GM19468 (cell line): ENCODE measurements around the gene ARL6.

ENCODE experiments used
- ATAC-seq: cut with Tn5 transposase; IDR thresholded peaks from one replicate; pipeline ENCODE4 v1.9.1; 2021; ENCODE audit warnings: mild to moderate bottlenecking, moderate library complexity, moderate number of reproducible peaks; ENCODE audit not compliant: unreplicated experiment; ENCODE audit errors: extremely low read depth

The ARL6 gene, protein sequence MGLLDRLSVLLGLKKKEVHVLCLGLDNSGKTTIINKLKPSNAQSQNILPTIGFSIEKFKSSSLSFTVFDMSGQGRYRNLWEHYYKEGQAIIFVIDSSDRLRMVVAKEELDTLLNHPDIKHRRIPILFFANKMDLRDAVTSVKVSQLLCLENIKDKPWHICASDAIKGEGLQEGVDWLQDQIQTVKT

DNA sequence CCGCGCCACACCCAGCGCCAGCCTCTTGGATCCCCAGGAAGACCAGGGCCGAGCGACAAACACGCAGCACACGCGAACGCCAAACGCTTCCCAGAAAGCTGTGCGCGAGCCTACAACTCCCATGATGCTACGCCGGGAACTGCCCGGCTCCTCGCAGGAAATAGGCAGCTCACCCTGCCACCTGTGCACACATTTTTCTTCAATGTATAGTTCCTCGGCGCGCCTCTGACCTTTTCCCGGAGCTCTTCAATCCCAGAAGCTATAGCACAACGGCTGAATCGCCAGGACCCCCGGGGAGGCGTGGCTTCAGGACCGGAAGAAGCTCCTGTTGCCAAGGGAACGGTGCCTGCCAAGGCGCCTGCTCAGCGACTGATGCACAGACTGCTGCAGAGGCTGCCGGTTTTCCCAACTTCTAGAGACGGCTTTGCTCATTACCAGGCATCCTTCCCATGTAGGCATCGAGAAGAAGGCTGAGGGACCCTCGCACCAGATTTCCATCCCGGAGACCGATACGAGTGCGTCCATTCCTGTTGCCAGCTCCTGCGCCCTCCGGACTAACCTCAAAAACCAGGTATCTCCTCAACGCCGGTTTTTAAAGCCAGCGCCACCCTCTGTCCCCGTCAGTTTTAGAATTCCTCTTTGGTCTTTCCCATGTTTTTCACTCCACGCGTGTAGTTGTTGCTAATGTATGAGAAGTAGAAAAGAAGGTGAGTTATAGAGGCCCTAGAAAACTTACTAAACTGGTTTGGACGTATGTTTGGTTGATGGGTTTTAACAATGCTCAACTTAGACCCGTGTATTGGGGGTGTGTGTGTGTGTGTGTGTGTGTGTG lies at the start of gene ARL6:
TSS of gene ARL6 (plus strand) at position 352 of the 832 bp plus-strand sequence. CDS start 3,350 bp downstream, outside the sequence.
- ATAC-seq, result peak; percentile 95

DNA sequence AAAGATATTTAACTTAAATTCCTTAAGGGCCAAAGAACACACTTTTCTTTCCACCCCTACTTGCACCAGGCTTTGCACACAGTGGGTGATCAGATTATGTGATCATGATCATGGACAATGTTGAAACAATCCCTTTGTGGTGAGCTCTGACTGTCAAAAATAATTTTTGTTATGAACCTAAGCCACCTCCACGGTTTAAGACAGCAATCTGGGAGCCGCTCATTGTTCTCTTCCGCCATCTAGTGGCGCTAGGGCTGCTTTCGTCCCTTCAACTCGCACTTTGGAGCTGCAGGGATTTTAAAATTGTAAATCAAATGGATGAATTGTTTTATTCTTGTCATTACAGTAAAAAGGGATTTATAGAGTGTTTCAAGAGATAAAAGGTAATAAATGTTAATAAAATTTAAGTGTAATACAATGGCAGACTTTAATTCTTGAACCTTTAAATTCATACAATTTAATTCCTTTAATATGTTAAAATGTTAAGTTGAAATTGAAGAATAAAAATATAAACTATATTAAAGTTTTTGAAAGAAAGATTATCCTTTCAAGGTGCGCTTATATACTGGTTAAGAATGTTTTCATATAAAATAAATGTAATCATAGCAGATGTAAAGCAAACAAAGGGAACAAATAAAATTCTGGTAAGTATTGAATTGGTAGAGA lies 45.3 kb upstream of the ARL6 start:
- peak; percentile 94 for ATAC-seq

DNA sequence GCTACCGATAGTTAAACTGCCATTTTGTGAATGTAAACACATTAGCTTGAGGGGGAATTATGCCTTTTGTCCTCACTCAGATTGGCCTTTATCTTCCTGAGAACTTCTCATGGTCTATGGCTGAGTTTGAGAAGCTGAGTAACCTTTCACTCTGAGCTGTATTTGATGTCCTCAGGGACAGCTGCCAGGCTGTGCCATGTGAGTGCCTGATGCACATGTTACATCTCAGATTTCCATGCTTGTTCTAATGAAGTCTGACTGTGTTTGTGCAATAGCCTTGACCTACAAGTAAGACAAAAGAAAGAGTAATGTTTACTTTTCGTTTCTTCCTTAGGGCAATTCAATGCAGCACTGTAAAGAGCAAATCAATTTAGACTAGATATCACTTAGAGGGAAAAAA lies 44.1 kb upstream of the ARL6 start:
- ATAC-seq, result no peak

DNA sequence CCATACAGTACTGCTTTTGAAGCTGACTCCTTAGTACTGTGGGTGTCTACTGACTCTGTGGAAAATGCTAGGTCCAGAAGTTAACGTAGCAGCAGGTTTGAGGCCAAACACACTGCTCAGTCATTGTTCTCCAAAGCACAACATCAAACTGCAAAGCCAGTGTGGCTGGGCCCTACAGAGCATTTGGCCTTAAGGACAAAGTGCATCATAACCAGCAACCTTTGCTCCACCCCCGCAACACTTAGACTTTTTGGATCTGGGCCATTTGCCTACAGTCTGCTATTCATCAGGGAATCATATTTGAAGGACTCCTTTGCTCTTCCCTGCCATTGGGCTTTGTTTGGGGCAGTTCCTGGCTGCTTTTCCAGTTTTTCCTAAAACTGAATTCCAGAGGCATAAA lies 43.1 kb upstream of the ARL6 start:
- no peak for ATAC-seq

DNA sequence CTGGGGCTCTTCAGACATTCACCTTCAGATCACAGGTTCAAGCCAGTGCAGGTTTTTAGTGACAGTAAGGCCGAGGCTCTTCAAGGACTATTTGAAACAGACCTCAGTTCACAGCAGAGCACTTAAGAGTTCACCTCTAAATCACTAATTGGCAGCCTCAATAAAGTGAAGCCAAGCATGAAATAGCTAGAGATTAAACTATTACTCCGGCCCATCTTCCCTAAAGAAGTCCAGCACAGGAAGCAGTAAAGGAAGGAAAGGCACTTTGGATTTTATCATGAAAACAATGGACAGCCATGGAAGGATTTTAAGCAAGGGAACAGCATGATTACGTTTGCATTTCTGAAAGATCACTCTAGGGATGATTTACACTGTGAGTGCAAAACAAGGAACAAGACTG lies 27.6 kb upstream of the ARL6 start:
- ATAC-seq, result no peak

DNA sequence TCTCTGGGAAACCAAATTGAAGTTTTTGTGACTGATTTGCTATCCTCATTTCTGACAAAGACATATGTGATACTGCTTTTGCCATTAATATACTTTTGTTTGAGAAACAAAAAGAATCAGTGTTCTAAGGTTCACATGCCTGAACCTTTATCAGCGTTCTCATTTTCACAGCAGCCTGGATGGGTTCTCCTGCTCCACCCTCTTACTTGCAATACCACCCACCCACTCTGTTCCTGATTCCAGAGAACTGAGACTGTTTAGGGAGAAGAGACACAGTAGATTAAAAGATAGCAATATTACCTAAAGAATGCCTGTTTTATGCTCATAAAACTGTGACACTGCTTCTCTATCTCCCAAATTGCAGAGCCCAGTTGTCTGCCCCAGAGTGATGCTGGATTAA lies 25.8 kb upstream of the ARL6 start:
- ATAC-seq, result no peak

DNA sequence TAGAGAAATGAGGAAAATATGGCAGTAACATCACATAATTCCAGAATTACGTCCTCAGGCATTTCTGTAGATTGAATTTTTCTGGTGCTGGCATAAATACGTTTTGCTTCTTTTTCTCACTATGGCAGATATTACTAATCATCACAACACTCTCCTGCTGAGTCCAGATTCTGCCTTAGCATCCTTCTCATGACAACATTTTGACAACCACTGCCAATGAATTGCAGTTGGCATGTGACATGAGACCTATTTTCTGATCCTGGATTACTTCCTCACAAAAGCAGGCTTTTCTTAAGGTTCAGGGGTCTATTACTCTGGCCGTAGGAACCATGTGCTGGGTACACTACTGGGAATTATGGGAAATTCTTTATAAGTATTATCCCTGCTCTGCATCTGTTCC lies 22.5 kb upstream of the ARL6 start:
- no peak for ATAC-seq

DNA sequence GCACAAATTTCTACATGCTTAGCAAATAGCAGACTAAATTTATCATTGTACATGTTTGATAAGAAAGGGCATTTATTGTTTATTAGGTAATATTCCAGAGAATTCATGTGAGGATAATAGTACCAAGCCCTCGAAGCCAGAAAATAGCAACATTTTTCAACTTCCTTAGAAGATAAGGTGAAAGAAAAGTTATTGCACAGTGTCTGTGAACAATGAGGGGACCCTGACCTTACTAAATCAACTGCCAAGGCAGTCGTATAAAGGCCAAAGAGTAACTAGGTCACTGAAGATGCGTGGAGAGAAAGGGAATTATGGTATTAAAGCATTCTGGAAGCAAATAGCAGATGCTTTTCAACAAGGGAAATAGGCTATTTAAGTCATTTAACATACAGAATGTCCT lies 20.3 kb upstream of the ARL6 start:
- no peak for ATAC-seq

DNA sequence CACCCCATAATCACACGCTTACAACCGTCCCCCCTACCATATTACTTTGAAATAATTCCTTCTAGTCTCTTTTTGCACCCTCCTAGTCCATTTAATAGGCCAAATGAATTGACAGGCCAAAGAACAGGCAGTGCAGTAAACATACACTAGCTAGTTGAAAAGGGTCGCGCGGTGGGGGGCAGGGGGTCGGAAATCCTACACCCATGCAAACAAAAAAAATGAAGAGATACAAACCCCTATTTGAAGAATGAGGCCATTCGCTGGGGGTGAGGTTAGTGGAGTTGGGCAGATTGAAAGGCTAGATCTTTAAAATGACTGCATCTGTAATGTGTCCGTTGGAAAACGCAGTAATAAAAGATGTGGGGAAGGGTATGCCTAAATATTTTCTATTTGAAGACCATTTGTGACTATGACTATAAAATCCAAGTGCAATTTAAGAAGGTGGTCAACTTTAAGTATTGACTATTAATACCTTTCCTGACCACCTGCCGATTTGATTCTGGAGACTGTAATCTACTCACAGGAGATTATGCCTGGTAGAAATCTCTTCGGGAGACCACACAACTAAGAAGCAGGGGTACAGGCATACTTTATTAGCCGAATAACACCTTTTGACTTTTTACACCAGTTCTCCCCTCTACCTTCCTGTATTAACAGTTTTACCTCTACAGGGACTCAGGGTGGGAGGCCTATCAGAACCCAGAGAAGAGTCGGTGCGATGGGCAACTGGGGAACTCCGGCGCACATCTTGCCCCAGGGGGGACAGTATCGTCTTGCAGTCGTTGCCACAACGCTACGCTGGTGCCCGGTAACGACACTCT lies 762 bp upstream of the ARL6 start:
- ATAC-seq, result no peak

DNA sequence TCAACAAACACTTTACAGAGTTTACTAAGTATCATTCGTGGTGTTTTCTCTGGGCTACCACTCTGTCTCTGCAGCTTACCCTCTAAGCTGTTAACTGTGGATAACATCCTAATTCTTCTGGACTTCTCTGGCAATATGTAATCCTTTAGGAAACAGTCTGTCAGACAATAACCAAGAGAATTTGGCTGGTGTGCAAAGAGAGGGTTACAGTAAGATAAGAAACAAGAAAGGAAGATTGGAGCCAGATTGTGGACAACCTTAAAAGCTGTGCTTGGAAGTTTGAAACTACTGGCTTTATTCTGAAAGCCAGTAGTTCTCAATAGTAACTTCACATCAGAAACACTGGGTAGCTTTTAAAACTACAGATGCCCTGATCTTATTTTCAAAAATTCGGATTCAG lies 778 bp downstream of the ARL6 start:
- ATAC-seq, result no peak

DNA sequence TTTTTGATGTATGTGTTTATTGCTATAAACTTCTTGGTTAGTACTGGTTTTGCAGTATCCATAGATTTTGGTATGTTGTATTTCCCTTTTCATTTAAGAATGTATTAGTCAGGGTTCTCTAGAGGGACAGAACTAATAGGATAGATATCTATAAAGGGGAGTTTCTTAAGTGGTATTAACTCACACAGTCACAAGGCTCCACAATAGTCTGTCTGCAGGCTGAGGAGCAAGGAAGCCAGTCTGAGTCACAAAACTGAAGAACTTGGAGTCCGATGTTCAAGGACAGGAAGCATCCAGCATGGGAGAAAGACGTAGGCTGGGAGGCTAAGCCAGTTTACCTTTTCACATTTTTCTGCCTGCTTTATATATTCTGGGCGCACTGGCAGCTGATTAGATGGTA lies 8.4 kb downstream of the ARL6 start:
- no peak for ATAC-seq

DNA sequence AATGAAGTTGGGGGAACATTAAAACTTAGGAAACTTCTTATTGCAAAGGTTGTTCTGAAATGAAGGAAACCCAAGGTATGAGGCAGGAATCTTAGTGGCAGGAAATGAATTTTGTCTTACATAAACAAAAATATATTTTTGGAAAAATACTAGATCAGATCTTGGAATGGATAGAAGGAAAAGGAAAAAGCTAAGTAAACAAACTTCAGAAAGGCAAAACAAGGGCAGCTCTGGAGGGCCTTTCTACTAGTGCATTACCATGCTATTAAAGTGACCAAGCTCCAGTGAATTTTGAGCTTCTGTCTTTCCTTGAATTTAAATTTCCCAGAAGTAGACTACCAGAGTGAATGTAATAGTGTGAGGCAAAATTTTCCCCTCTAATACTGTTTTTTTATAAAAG lies 13.6 kb downstream of the ARL6 start:
- no peak for ATAC-seq

DNA sequence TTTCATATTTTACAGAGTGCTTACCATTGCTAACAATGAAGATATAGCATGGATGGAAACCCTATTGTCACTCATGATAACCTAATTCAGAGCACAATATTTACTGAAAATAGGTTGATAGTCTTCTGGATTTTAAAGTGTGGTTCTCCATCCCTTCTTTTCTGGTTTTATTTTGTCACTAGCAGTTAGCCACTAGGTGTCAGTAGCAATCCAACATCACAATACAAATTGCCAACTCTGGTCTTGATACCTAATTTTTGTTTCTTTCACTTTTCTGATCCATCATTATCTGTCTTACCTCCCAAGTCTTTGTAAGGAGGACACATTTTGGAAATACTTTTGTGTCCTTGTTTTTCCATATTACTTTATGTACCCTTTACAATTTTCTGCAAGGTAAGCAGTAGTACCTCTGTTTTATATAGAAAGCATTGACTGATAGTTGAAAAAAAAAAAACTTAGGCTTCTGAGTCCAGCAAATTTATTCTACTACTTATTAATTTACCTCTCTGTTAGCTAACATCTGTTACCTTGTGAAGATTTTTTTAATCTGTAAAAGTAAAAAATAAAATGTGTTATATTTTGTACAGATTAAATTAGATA lies 29.0 kb downstream of the ARL6 start:
- ATAC-seq, result no peak

DNA sequence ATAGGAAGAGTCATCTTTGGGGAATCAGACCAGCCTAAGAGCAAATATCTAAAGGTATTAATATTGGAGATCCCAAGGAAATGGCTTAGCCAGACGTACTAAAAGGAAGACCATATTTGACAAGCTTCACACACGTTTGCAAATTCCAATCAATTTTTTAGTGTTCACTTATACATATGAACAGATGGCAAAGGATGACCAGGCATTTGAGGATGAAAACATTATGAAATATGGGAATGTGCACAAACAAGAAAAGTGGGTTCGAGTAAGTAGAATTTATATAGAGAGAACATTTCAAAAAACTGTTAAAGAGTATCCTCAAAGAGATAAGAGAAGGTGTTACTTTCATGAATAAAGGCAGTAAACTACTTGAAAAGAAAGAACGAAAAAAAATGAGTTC lies 31.4 kb downstream of the ARL6 start:
- no peak for ATAC-seq

DNA sequence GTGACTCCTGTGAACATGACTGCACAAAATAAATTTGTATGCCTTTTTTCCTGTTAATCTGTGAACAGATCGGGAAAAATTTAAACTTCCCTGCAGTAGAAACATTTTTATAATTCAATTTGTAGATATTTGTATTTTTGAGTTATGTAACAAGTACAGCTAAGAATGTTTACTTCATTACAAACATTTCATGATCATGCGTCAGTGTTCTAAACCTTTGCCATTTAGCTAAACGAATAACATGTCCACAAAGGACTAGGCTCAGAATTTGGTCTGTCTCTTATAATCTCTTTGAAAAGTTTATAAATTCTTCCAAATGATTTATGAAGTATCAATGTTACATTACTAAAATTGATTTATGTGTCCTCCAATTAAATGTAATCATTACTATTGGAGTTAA lies 39.9 kb downstream of the ARL6 start:
- no peak for ATAC-seq

DNA sequence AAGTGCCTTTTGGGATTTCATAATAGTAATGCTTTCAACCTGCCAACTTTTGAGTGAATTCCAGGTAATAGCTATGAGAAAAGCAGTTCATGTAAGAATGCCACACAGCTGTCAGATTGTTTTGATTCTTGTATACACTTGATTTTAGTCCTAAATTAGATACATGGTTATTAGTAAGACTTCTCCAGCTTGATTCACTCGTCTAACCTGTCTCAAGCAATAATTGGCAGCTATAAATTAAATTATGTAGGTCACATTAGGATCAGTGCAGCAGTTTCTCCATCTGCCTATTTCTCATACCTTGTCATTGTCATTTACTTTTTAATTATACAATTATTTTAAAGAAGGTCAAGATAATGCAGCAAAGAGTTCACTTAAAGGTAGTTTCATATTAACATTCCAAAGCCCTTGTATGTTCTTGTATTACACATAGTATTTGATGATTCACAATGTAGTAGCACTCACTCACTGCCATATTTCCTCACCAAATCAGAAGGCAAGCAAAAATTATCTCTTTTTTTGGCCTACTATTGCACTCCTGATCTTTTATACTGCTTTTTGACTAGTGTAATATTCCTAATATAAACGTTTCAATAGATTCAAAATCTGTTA lies 46.3 kb downstream of the ARL6 start:
- no peak for ATAC-seq

DNA sequence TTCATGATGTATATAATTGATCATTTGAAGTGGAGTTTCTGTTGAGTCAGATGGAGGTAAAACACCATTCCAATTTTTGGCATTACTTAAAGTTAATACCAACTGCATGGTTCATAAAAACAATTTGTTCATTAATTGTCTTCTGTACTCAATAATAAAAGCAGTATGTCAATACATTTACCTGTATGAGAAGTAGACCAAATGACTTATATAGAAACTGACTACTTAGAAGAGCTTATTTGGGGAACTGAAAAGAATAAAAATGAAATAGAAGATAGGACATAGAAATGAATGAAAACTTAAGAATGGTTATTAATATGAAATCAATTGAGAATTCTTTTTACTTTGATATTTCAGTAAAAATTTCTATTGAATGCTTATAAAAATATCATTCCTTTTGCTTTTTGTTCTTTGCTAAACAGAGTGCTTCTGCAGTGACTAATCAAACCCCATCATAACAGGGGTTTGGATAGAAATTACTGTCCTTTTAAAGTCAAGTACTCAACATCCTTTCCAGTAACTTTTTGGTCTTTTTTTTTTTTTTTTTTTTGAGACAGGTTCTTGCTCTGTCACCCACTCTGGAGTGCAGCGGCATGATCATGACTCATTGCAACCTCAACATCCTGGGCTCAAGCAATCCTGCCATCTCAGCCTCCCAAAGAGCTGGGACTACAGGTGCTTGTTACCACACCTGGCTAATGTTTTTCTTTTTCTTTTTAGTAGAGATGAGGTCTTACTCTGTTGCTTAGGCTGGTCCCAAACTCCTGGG lies 50.8 kb downstream of the ARL6 start:
- no peak for ATAC-seq

DNA sequence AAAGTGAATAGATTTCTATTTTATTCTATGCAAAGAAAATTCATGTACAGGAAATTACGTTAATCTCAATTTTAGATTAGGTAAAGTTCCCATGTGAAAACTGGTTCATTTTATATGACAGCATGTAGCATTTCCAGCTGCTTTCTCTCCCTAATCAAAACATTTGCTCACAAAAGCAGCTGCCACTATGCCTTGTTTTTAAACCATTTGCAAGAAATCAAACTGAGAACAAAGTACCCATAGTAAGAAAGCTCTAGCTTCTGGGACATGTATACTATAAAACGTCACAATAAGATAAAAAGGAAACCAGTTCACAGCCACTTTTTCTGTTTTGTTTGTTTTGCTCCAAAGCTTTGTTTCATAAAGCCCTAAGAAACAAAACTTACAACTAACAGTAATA lies 52.3 kb downstream of the ARL6 start:
- ATAC-seq, result no peak

DNA sequence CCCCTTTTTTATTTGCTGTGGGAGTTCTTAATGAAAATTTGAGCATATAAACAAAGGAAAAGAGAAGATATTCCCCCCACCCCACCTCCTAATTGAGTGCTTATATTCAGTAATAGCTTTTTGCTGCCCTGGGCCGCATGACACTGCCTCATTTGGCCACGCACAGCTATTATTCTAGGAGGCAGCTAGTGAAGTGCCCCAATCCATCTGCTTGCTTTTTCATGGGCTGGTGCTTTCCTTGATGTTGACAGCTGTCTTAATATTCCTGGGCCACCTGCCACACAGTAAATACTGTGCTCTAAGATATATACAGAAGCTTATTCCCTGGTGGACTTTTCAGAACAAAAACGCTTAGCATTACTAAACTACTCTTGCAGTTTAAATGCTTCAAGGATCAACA lies 53.4 kb downstream of the ARL6 start:
- no peak for ATAC-seq
